T-helper 2 cell treated with Interferon-gamma antibody and Interleukin-4, amounts not matched to agents 100 ng/mL and 5 ng/mL, for 36 hours (primary cell): ENCODE measurements around the gene TPGS1. TPM values are rescaled to one million over a fixed set of nuclear protein-coding genes. Genes with fewer than 3 reads are reported as not detected.

Experiments used
- intact Hi-C: fragments of 100-400 bp; cut with micrococcal nuclease; formaldehyde crosslinking; loops from one replicate; pipeline ENCODE4 v1.15.1; 2023
- total RNA-seq: library from RNA; stranded (reverse); gene quantifications from 2 replicates; pipeline ENCODE4 v1.2.3, GENCODE V29; 2022

The TPGS1 gene
- total RNA-seq, 1 donor from 2014 or later = 21.8 TPM

- intact Hi-C loops = no loop called here
These were observed 10.7 kb downstream of the TPGS1 start for GRCh38 chr19:517721-518597.

GRCh38 chr19:518598-519231 is 11.4 kb downstream of the TPGS1 start:
- intact Hi-C loops = no loop called here

DNA sequence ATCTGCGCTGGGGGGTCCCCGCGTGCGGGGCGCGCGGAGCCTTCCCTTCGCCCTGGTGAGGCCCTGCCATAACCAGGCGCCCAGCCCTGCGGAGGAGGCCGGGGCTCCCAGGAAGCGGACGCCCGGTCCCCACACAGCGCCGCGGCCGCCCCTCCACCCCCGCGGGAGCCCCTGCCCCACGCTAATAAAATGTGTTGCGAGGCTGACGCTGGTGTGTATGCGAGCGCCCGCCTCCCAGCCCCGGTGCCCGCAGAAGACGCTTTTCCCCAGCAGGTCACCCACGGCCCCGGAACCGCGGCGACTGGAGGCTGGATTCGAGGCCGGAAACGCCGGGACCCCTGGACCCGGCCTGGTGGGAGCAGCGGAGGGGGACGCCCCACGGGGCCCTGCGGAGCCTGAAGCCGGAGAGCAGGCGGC is 12.2 kb downstream of the TPGS1 start:
- intact Hi-C loops = no loop called here

GRCh38 chr19:522726-523125 is 15.4 kb downstream of the TPGS1 start:
- intact Hi-C loops = no loop called here

DNA sequence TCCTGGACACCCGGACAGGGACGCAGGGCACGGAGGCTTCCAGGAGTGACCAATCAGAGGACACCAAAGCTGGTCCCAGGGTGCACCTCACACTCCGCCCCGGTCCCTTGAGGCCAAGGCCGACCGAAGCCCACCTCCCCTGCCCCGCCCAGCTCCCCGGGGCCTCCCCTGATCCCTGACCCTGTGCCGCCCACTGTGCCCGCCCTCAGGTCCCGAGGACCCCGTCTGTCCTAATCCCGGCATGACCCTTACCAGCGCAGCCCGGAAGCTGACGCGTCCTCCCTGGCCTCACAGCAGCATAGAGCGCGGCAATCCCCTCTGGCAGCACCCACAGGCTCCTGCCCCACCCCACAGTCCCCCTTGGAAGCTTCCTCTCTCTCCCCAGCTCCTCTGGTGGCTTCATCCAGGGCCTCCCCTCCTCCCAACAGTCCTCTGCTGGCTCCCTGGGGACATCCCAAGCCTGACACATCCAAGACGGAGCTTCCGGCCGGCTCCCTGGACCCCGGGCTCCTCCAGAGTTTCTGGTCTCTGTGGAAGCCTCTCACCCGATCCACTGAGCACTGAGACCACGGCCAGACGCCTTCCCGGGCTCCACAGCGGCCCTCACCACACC is 16.9 kb downstream of the TPGS1 start:
- intact Hi-C loops = no loop called here

GRCh38 chr19:525029-525428 is 17.7 kb downstream of the TPGS1 start:
- intact Hi-C loops = no loop called here

GRCh38 chr19:525857-526419 is 18.6 kb downstream of the TPGS1 start:
- intact Hi-C loops = no loop called here

DNA sequence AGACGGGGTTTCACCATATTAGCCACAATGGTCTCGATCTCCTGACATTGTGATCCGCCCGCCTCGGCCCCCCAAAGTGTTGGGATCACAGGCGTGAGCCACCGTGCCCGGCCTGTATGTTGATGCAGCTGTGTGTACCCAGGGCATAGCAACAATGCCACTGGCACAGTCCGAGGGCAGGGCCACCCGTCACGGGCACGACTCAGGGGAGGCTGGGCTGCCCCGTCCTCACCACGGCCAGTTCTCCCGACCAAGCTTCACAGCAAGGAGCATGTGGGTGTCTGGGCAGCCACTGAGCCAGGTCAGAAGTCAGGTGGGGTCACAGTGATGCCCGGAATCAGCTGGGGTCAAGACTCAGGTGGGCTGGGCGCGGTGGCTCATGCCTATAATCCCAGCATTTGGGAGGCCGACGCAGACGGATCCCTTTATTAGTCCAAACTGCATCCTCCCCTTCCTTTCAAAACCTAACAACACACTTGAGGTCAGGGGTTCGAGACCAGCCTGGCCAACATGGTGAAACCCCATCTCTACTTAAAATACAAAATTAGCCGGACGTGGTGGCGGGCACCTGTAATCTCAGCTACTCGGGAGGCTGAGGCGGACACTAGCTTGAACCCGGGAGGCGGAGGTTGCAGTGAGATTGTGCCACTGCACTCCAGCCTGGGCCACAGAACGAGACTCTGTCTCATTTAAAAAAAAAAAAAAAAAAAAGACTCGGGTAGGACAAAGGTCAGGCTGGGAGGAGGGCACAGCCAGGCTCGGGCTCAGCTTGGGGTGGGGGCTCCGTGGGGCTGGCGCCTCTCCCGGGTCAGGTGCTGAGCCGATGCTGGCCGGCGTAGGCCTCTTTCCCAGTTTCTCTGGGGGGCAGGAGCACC is 23.1 kb downstream of the TPGS1 start:
- intact Hi-C loops = loop anchor here (1.0 kb wide), 1 partner anchor 19 kb away; no protein-coding TSS in a partner anchor

GRCh38 chr19:531009-531752 is 23.9 kb downstream of the TPGS1 start:
- intact Hi-C loops = loop anchor here (1.0 kb wide), 1 partner anchor 20 kb away; no protein-coding TSS in a partner anchor

DNA sequence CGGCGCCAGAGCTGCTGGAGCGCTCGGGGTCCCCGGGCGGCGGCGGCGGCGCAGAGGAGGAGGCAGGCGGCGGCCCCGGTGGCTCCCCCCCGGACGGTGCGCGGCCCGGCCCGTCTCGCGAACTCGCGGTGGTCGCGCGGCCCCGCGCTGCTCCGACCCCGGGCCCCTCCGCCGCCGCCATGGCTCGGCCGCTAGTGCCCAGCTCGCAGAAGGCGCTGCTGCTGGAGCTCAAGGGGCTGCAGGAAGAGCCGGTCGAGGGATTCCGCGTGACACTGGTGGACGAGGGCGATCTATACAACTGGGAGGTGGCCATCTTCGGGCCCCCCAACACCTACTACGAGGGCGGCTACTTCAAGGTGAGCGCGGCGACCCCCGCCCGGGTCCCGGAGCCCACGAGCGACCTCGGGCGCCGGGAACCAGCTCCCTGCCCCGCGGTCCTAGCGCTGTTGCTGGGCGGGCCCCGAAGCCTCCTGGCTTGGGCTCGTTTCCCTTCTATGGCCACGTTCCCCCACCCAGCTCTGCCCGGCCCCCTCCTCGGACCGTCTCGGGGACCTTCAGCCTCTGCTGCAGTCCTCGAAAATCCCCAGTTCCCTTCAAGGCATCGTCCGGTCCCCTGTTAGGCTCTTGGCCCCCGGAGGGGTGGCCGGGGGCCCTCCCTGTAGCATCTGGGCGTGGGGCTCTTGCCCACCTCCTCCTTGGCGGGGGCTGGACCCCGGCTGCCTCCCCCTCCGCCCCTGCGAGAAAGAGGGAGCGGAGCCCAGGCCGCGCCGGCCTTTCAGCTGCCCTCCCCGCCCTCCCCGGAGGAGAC is 24.7 kb downstream of the TPGS1 start, which contains the start of gene CDC34:
TSS of gene CDC34 (plus strand) at position 8 of the 808 bp plus-strand sequence. CDS start at position 180, 172 bp downstream.
- intact Hi-C loops = loop anchor here (1.0 to 2.0 kb wide), 2 partner anchors 21 to 41 kb away; partner anchors contain the start of gene BSG

GRCh38 chr19:532561-533363 is 25.5 kb downstream of the TPGS1 start:
- intact Hi-C loops = loop anchor here (2.0 kb wide), 1 partner anchor 40 kb away; the partner anchor contains the start of gene BSG

- intact Hi-C loops = loop anchor here (2.0 kb wide), 1 partner anchor 39 kb away; the partner anchor contains the start of gene BSG
These were observed 26.2 kb downstream of the TPGS1 start for GRCh38 chr19:533364-534058.

- intact Hi-C loops = no loop called here
These were observed 26.8 kb downstream of the TPGS1 start for GRCh38 chr19:534088-534487.

GRCh38 chr19:535017-535835 is 27.9 kb downstream of the TPGS1 start:
- intact Hi-C loops = no loop called here

GRCh38 chr19:536031-536880 is 29.0 kb downstream of the TPGS1 start:
- intact Hi-C loops = no loop called here
